GM18511 (cell line): Measurements from ENCODE around the gene HLA-C.
"Not testable (repeated sequence)": the region's sequence is repeated elsewhere in the genome, so short reads cannot be mapped to it uniquely, and the experiment has no call there.

Source experiments
- ATAC-seq: cut with Tn5 transposase; IDR thresholded peaks from one replicate; pipeline ENCODE4 v1.9.1; 2021; ENCODE audit warnings: mild to moderate bottlenecking, moderate library complexity; ENCODE audit not compliant: unreplicated experiment

Gene HLA-C

DNA sequence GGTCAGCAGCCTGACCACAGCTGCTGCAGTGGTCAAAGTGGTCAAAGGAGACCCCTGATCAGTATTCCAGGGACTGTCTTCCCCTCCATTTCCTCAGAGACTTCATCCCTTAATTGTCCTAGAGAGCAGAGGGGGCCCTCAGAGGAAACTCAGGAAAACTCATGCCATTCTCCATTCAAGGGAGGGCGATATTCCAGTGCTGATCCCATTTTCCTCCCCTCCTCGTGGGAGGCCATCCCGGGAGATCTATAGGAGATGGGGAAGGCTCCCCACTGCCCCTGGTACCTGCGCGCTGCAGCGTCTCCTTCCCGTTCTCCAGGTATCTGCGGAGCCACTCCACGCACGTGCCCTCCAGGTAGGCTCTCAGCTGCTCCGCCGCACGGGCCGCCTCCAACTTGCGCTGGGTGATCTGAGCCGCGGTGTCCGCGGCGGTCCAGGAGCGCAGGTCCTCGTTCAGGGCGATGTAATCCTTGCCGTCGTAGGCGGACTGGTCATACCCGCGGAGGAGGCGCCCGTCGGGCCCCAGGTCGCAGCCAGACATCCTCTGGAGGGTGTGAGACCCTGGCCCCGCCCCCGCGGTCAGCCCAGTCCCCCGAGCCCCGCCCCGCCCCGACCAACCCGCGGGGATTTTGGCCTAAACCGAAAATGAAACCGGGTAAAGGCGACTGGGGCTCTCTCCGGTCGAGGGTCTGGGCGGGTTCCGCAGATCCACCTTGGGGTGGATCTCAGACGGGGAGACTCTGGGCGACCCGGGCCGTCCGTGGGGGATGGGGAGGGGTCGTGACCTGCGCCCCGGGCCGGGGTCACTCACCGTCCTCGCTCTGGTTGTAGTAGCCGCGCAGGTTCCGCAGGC lies 878 bp downstream of the HLA-C start:
- peak; percentile 49 for ATAC-seq

DNA sequence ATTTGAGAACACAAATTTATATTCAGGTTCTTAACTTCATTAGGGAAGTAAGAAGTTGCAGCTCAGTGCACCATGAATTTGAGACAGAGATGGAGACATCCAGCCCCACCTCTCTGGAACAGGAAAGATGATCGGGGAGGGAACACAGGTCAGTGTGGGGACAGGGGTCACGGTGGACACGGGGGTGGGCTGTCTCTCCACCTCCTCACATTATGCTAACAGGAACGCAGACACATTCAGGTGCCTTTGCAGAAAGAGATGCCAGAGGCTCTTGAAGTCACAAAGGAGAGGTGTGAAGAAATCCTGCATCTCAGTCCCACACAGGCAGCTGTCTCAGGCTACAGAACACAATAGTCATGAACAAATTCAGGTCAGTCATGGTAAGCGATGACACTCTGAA lies 3.1 kb downstream of the HLA-C start:
- no peak for ATAC-seq

DNA sequence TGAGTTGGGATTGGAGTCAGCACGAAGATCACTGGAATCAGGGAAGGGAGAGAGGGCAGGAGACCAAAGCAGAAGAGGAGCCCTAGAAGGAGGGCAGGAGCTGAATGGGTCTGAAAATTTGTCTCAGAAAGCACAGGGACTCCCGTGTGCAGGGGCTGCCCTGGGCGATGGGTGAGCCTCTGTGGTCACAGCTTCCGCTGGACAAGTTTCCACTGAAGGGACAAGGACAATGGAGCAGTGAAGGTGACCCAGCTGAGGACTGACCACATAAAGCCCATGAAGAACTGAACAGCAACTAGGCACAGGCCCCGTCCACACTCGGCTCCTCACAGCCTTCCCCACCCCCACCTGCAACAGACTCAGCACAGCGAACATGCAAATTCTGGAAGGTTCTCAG lies 3.5 kb downstream of the HLA-C start:
- ATAC-seq = no peak

DNA sequence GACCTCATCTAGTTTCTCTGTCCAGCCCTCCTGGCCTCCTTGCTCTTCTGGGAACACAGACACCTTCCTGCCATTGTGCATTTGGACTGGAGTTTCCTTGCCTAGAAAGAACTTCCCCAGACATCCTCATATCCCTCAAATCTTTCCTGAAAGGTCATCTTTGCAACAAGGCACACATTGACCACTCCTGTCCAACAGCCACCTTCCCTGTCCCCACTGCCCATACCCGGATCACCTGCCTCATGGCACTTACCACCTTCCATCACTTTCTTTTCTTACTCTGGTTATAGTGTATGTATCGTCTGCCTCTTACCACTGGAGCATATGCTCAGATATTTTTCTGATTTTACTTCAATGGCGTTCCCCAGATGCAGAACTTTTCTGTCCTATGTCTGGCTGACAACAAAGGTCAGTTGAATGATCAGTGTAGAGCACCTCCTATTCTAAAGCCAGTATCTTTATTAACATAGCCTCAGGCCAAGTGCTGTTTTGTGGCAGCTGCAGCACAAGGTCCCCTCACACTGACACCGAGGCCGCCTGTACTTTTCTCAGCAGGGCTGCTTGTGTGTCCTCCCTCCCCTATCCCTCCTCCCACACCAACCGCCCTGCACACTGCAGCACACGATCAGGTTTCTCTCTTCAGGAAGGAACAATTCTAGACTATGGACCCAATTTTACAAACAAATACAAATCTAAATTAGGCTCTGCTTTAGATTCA lies 4.1 kb downstream of the HLA-C start:
- no peak for ATAC-seq

DNA sequence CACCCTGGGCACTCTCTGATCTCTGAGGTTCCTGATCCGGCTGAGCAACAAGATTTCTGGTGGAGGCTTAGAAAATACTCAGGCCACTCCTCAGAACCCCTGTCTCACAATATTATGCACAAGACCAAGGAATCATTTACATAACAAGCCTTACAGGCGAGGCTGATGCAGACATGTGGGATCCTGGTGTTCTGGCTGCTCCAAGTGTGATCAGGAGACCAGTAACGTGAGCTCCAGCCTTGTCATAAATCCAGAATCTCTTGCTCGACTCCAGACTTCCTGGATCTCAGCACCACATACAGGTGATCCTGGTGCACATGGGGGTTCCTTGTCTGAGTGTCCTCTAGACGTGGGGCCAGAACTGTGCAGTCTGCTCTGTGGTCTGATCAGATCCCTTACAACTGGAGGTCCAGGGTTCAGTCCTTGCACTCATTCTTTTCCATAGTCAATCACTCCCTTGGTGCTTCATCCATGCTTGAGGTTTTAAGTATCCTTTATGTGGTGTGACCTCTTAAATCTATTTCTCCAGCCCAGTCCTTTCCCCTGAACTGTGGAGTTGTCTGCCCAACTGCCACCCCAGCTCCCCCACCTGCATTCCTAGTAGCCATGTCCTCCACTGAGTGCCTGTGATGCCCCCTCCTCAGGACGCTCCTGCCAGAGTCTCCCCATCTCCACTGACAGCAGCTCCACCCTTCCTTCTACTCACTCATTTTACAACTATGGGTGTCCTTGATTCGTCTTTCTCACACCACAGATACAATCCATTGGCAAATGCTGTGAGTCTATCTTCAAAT lies 5.1 kb downstream of the HLA-C start:
- no peak for ATAC-seq

DNA sequence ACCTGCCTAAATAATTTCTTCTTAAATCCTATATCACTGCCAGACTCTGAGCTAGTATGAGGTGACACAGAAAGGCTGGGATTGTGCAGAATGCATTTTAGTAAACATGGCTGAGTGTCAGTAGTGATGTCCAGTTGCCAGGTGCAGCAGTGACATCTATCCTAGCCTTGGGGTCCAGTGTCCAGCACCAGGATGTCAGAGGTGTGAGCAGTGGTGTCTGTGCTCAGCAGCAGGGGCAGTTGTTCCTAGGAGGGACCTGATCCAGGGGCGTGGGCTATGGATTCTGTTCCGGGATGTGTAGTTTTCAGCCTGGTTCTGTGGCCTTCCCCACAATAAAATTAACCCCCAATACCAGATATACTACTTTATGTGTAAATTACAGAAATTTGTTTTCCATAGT lies 6.0 kb downstream of the HLA-C start:
- no peak for ATAC-seq

DNA sequence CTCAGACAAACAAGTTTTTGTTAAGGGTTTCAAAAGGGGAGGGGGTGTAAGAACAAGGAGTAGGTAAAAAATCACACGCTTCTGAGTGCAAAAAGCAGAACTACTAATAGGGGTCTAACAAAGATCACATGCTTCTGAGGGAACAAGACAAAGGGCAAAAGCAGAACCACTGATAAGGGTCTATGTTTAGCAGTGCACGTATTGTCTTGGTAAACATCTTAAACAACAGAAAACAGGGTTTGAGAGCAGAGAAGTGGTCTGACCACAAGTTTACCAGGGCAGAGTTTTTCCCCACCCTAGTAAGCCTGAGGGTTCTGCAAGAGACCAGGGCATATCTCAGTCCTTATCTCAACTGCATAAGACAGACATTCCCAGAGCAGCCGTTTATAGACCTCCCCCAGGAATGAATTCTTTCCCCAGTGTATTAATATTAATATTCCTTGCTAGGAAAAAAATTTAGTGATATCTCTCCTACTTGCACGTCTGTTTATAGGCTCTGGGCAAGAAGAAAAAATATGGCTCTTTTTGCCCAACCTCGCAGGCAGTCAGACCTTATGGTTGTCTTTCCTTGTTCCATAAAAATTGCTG lies 8.5 kb downstream of the HLA-C start:
- ATAC-seq = not testable (repeated sequence)

DNA sequence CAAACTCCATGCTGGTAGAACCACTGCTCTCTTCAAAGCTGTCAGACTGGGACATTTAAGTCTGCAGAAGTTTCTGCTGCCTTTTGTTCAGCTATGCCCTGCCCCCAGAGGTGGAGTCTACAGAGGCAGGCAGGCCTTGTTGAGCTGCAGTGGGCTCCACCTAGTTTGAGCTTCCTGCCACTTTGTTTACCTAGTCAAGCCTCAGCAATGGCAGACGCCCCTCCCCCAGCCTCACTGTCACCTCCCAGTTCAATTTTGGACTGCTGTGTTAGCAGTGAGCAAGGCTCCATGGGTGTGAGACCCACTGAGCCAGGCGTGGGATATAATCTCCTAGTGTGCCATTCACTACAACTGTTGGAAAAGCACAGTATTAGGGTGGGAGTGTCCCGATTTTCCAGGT lies 11.9 kb downstream of the HLA-C start:
- ATAC-seq = not testable (repeated sequence)

DNA sequence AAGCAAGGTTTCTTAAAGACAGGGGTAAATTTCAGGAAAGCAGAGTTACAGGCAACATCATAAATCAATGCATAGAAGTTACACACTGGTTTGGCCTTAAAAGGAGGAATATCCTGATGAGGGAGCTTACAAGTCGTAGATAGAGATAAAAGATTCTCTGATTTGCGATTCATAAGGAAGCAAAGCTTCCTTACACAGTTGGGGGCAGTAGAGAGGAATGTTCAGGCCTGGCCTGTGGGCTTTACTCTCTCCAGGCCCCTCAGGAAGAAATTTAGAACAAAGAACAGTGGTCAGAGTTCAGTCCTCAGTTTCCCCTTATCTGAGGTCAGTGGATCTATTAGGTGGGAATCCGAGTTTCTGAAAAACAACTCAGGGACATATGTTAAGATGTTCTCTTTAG lies 19.3 kb downstream of the HLA-C start:
- no peak for ATAC-seq

DNA sequence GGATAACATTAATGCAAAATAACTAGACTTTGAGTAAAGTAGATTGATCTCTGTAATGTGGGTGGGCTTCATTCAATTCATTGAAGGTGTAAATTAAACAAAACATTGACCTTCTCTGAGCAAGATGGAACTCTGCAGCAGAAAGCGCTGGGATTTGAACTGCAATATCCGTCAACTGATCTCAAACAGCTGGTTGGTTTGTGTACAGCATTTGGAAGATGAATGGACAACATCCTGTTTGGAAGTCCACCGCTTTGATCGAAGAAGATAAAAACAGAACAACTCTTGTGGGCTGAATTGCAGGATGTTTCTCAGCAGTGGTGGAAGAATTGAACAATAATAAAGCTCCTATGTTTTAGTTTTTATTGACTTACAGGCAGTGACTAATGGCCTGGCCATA lies 20.6 kb downstream of the HLA-C start:
- ATAC-seq = no peak

DNA sequence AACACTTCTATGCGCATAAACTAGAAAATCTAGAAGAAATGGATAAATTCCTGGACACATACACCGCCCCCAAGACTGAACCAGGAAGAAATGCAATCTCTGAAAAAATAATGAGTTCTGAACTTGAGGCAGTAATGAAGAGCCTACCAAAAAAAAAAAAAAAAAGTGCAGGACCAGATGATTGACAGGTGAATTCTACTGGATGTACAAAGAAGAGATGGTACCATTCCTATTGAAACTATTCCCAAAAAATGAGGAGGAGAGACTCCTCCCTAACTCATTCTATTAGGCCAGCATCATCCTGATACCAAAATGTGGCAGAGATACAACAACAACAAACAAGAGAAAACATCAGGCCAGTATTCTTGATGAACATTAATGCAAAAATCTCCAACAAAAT lies 22.7 kb downstream of the HLA-C start:
- no peak for ATAC-seq

DNA sequence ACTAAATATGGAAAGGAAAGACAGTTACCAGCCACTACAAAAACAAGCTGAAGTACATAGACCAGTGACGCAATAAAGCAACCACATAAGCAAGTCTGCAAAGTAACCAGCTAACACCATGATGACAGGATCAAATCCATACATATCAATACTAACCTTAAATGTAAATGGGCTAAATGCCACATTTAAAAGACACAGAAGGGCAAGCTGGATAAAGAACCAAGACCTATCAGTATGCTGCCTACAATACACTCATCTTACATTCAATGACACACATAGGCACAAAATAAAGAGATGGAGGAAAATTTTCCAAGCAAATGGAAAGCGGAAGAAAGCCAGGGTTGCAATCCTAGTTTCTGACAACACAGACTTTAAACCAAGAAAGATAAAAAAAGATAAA lies 24.1 kb downstream of the HLA-C start:
- ATAC-seq = no peak

DNA sequence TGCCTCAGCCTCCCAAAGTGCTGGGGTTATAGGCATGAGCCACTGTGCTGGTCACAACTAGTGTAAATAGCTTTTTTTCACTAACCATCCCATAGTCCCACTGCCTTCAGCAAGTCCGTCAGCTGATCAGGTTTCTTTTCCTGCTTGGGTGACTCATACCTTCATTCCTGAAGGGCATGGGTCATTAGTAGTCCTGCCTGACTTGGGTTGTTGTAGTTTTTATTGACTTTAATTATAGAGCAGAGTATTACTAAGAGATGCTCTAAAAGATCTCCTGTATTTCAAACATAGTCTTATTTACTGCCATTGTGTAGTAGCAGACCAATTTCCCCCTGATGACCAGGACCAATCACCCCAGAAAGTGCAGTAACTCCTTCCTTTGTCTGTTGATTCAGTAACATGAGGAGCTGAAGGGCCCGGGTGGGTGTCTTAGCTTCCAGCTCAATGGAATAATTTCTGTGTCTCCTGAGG lies 25.8 kb downstream of the HLA-C start:
- ATAC-seq = no peak

DNA sequence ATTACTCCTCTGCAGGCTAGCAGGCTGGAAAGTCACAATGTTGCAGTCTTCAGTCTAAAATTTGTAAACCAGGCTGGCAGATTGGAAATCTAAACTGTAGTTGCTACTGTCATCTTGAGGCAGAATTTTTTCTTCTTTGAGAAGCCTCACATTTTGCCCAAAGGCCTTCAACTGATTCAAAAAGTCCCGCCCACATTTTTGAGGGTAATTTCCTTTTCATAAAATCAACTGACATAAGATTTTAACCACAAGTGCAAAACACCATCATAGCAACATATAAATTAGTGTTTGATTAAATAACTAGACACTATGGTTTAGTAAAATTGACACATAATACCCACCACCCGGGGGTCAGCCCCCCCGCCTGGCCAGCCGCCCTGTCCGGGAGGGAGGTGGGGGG lies 28.4 kb downstream of the HLA-C start:
- no peak for ATAC-seq

DNA sequence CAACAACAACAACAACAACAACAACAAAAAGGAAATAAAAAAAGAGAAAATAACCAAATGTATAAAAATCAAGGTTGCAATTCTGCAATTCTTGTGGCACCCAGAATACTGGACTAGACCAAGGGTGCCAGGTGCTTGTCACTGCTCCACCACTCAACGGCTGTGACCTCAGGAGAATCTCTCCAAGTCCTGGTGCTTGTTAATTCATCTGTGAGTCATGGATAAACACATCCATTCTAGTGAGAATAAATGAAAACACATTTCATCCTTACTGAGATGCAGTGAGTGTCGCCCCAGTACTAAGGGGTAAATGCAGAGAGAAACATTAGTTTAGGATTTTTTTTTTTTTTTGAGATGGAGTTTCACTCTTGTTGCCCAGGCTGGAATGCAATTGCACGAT lies 32.0 kb downstream of the HLA-C start:
- no peak for ATAC-seq

DNA sequence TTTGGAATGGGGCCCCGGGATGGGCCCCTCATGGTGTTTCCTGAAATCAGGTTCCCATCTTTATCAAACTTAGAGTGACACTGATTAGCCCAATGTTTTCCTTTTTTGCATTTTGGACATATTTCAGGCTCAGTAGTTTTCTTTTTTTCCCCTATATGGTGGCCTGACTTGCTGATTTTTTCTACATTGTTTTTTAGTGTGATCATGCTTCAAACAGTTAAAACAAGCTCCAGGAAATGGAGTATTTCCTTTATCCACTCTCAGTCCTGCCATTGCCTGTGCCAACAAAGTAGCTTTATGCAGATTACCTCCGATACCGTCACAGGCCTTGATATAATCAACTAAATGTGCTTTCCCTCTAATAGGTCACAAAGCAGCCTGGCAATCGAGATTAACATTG lies 37.8 kb downstream of the HLA-C start:
- not testable (repeated sequence) for ATAC-seq

DNA sequence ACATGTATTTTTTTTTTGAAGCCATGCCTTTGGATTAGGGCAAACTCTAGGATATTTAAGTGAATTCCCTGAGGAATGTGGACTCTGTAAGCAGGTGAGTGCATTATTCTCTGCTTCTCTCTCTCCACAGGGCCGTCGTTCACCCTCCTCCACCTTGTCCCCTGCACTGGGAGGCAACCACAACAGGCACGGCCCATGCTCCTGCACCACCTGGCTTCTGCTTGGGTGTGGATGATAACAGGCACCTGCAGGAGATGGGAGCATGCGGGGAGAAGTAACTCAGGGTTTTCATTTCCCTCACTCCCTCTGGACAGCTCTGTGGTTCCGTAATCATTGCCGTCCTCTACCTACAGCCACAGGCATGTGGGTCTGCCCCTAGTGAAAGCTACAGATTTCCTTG lies 43.4 kb downstream of the HLA-C start:
- no peak for ATAC-seq

DNA sequence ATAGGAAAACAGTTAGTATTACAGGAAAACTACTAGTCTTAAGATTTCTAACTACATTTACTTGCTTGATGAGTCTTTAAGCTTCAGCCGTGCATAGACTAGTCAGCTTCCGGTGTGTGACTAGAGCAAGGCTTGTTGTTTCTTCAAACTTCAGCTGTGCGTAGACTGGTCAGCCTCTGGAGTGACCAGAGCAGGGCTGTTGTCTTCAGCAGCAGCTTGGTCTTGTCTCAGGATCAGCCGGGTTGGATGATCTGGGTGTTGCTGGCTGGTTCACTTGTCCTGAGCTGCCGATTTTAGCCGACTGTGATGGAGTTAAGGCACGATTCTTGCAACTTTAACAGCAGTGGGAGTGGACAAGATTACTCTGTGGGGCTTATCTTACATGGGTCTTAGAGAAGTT lies 44.7 kb downstream of the HLA-C start:
- ATAC-seq = no peak

DNA sequence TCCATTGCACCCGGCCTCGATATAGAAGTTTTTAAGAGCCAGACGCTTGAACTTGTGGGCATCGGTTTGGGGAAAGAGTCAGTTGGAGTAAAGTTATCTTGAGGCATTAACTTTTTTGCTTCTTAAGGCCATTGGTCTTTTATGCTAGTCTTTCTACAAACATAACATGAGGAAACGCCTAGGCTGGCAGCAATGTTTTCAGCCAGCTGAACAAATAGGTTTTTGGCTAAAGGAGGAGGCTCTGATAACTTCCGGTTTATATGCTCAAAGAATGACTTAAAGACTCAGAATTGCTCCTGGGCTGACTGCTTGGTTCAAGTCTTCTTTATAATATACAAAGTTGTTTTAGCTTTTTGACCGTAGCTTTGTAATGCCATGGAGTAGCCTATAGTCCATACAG lies 46.2 kb downstream of the HLA-C start:
- no peak for ATAC-seq

DNA sequence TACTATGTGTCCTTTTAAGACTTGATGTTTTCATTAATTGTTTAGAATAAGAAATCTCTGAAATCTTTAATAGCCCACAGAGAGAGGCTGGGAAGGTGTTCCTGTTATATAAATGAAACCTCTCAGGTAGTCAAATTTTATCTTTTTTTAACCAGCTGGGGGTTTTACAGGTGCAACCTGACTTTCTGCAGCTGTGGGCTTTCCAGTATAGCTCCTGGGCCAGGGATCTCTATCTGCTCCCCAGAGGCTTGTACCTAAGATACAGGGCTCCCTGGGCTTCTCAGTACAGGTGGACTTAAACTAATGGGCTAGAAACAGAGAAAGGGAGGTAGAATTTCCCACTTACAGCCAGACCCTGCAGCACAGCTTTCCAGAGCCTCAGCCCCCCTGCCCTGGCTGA lies 49.4 kb downstream of the HLA-C start:
- no peak for ATAC-seq
